Measurements from ENCODE around the gene SPINT1.
"Not testable (repeated sequence)": the region's sequence is repeated elsewhere in the genome, so short reads cannot be mapped to it uniquely, and the experiment has no call there.

SPINT1 gene

GRCh38 chr15:40856746-40857145 is 12.9 kb downstream of the SPINT1 start:
- DNase-seq (ENCODE audit: extremely low read depth, insufficient read length): no peak
- Histone ChIP-seq H3K27me3 (replicated peaks; ENCODE audit: control insufficient read depth, insufficient read depth, low read length) (no peaks in the 10 kb centered on the region), H3K36me3 (ENCODE audit: control insufficient read depth, insufficient read depth, low read length) (no peaks in the 10 kb centered on the region), H3K4me3 (replicated peaks; ENCODE audit: low read depth, low read length) (no peak overlapping the region)
- TF ChIP-seq CTCF (IDR thresholded peaks at IDR 0.05; ENCODE audit: insufficient read depth, low read length, poor library complexity, severe bottlenecking): no peak

GRCh38 chr15:40857601-40858341 is 13.9 kb downstream of the SPINT1 start:
- TF ChIP-seq CTCF (IDR thresholded peaks at IDR 0.05; ENCODE audit: insufficient read depth, low read length, poor library complexity, severe bottlenecking): peak; percentile 96

GRCh38 chr15:40858706-40859105 is 14.9 kb downstream of the SPINT1 start:
- no peak for TF ChIP-seq CTCF (IDR thresholded peaks at IDR 0.05; ENCODE audit: insufficient read depth, low read length, poor library complexity, severe bottlenecking)
- no peaks in the 10 kb centered on the region for H3K27me3 ChIP-seq (replicated peaks; ENCODE audit: control insufficient read depth, insufficient read depth, low read length)

More at GRCh38 chr15:40857601-40858341, 13.9 kb downstream of the SPINT1 start:
- Histone ChIP-seq H3K27me3 (replicated peaks; ENCODE audit: control insufficient read depth, insufficient read depth, low read length) (no peaks in the 10 kb centered on the region), H3K36me3 (ENCODE audit: control insufficient read depth, insufficient read depth, low read length) (no peaks in the 10 kb centered on the region), H3K4me3 (replicated peaks; ENCODE audit: low read depth, low read length) (no peak overlapping the region)
- DNase-seq (ENCODE audit: extremely low read depth, insufficient read length): peak; percentile 75

GRCh38 chr15:40859206-40859851 is 15.5 kb downstream of the SPINT1 start:
- Histone ChIP-seq H3K4me3 (replicated peaks; ENCODE audit: low read depth, low read length) (no peak overlapping the region), H3K36me3 (ENCODE audit: control insufficient read depth, insufficient read depth, low read length) (no peaks in the 10 kb centered on the region), H3K27me3 (replicated peaks; ENCODE audit: control insufficient read depth, insufficient read depth, low read length) (no peaks in the 10 kb centered on the region)
- DNase-seq (ENCODE audit: extremely low read depth, insufficient read length): peak; percentile 67
- peak; percentile 95 for TF ChIP-seq CTCF (IDR thresholded peaks at IDR 0.05; ENCODE audit: insufficient read depth, low read length, poor library complexity, severe bottlenecking)

More at GRCh38 chr15:40858706-40859105, 14.9 kb downstream of the SPINT1 start:
- DNase-seq (ENCODE audit: extremely low read depth, insufficient read length): no peak
- no peak overlapping the region for H3K4me3 ChIP-seq (replicated peaks; ENCODE audit: low read depth, low read length)
- no peaks in the 10 kb centered on the region for H3K36me3 ChIP-seq (ENCODE audit: control insufficient read depth, insufficient read depth, low read length)

GRCh38 chr15:40861147-40861546 is 17.3 kb downstream of the SPINT1 start:
- not testable (repeated sequence) for H3K36me3 ChIP-seq (ENCODE audit: control insufficient read depth, insufficient read depth, low read length); H3K4me3 ChIP-seq (replicated peaks; ENCODE audit: low read depth, low read length); DNase-seq (ENCODE audit: extremely low read depth, insufficient read length); H3K27me3 ChIP-seq (replicated peaks; ENCODE audit: control insufficient read depth, insufficient read depth, low read length)

GRCh38 chr15:40863660-40864270 is 19.9 kb downstream of the SPINT1 start:
- DNase-seq (ENCODE audit: extremely low read depth, insufficient read length): no peak

More at GRCh38 chr15:40863660-40864270, 19.9 kb downstream of the SPINT1 start:
- no peak for TF ChIP-seq CTCF (IDR thresholded peaks at IDR 0.05; ENCODE audit: insufficient read depth, low read length, poor library complexity, severe bottlenecking)
- Histone ChIP-seq H3K4me3 (replicated peaks; ENCODE audit: low read depth, low read length) (no peak overlapping the region), H3K27me3 (replicated peaks; ENCODE audit: control insufficient read depth, insufficient read depth, low read length) (no peaks in the 10 kb centered on the region), H3K36me3 (ENCODE audit: control insufficient read depth, insufficient read depth, low read length) (no peaks in the 10 kb centered on the region)
